DMS79 treated with DMSO at 0.1 percent for 48 hours (cell line): ENCODE measurements around the gene SLCO2A1.

ENCODE experiments used
- DNase-seq: peaks from one replicate; lab custom pipeline; 2025; lab: John Stamatoyannopoulos, UW

The SLCO2A1 gene

GRCh38 chr3:133899311-133899710 lies 130.4 kb downstream of the SLCO2A1 start:
- no peak for DNase-seq

- no peak for DNase-seq
These were observed 132.2 kb downstream of the SLCO2A1 start for GRCh38 chr3:133897547-133897946.

GRCh38 chr3:133896002-133896761 lies 133.5 kb downstream of the SLCO2A1 start:
- peak; percentile 33 for DNase-seq

- DNase-seq, result peak; percentile 35
These were observed 134.3 kb downstream of the SLCO2A1 start, which contains the start of gene RAB6B for GRCh38 chr3:133895208-133896001. Gene RAB6B, minus strand, starts transcription at chr3:133895882. Its CDS starts 416 bp downstream, at chr3:133895466.

GRCh38 chr3:133894353-133895207 lies 135.1 kb downstream of the SLCO2A1 start:
- DNase-seq, result peak; percentile 25

- DNase-seq, result no peak
These were observed 135.9 kb downstream of the SLCO2A1 start for GRCh38 chr3:133893683-133894352.

- DNase-seq, result no peak
These were observed 137.0 kb downstream of the SLCO2A1 start for GRCh38 chr3:133892541-133893231.

GRCh38 chr3:133891662-133892378 lies 137.9 kb downstream of the SLCO2A1 start:
- no peak for DNase-seq

- DNase-seq, result no peak
These were observed 138.6 kb downstream of the SLCO2A1 start for GRCh38 chr3:133890972-133891644.

GRCh38 chr3:133890037-133890436 lies 139.7 kb downstream of the SLCO2A1 start:
- no peak for DNase-seq

- no peak for DNase-seq
These were observed 140.9 kb downstream of the SLCO2A1 start for GRCh38 chr3:133888726-133889340.

GRCh38 chr3:133887803-133888703 lies 141.7 kb downstream of the SLCO2A1 start:
- no peak for DNase-seq

- DNase-seq, result no peak
These were observed 142.5 kb downstream of the SLCO2A1 start for GRCh38 chr3:133887074-133887802.

- no peak for DNase-seq
These were observed 143.5 kb downstream of the SLCO2A1 start for GRCh38 chr3:133886031-133886722.

GRCh38 chr3:133884887-133885711 lies 144.6 kb downstream of the SLCO2A1 start:
- DNase-seq, result no peak
